GM19463 (cell line): Measurements from ENCODE around the gene KCNC4.

Experiments
- ATAC-seq: cut with Tn5 transposase; IDR thresholded peaks from one replicate; pipeline ENCODE4 v1.9.1; 2021; ENCODE audit warnings: mild to moderate bottlenecking, moderate library complexity; ENCODE audit not compliant: unreplicated experiment

KCNC4 gene

GRCh38 chr1:110250749-110251148 lies 40.6 kb downstream of the KCNC4 start:
- no peak for ATAC-seq

DNA sequence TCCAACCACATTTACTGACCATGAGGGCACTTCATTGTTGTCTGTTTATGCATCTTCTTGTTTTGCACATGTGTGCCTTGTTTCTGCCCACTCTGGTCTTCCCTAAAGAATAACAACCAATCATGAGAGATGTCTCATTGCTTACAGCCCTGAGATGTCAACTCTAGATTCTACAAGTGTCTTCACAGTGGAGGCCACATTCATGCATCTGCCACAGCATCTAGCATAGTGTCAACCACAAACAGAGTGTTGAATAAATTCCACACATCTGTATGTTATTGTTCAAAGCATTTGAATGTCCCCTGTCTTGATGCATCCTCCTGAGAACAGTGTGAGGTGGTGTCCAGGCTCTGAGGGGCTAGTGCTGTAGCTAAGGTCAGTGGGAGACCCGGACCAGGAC lies 43.1 kb downstream of the KCNC4 start:
- ATAC-seq: no peak

DNA sequence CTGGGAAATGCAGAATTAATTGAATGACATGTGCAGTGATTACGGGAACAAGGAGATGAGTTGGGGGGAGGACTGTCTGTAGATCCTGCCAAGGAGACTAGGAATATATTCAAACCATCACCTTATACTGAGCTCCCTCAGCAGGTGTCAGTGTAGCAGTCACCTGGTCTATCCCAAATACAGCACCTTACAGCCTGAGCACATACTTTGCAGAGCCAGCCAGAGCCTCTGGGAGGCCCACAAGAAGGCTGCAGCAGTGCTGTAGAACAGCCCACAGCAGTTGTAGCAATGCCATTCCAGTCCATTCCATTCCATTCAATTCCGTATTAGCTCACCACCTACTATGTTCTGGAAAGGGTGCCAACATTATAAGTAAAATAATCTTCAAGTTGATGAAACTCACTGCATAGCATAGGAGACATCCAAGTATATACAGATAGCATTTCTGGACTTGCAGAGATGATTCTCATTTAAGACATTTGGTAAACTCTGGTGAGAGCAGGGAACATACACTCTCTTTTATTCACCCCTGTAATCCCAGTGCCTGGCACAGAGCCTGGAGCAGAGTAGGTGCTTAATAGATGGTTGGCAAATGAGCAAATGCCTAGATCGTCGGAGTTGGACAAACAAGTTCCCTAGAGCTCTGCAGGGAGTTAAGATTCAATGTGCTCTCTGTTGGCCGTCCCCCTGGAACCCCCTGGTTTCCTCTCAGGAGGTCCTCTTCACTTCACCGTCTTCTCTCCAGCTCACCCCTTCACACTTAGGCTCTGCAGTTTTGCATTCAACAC lies 44.7 kb downstream of the KCNC4 start:
- no peak for ATAC-seq

GRCh38 chr1:110255392-110255787 lies 45.3 kb downstream of the KCNC4 start:
- no peak for ATAC-seq

DNA sequence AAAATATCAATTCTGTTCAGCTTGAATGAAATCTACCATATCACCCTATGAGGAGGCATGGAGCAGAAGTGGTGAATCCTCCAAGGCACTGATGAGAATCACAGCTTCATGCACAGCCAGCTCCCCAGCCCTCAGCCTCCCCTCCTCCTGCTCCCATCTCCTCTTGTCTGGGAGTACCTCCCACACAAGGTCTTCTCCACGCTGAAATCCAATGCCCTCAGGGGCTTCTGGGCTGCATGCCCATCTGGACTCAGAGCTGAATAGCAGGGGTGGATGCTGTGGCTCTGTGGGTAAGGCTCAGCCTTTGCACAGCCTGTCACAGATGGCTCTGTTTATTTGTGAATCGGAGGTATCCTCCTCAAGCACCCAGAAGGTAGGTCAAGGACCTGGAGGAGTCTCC lies 48.6 kb downstream of the KCNC4 start:
- ATAC-seq: no peak

DNA sequence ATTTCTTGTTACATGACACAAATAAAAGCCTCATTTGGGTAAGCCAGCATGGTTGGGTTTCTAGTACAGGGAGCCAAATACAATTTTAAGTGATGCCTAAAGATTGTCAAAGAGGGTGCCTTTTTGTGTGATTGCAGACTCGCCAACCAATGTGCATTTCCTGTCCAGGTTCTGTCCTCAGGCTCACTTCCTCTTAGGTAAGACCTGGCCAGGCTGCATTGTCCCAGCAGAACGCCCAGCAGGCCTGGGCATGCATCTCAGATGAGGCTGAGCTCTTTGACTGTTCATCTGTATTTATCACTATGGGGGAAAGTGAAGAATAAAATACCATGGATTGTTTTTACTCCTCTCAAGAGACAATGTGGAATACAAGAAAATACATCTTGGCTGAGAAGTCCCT lies 49.7 kb downstream of the KCNC4 start:
- ATAC-seq: no peak
